ENCODE measurements around the gene EPHB1.

The EPHB1 gene

DNA sequence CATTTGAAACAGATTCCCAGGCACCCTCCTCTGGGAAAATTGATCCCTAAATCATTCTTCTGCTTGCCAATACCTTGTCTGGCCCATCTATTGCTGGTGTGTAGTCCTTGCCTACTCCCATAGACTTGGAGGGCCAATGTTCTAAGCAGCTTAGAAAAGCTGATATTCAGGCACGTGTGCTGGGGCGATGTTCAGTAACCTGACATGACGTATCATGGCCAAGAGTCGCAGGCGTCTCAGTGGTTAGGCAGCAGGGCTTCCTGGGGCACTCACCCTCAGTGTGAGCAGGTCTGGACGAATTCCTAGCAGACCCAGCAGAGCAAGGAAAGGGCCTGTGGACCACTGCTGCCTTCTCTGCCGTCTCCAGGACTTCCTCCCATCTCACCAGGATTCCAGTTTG, 21.6 kb downstream of the EPHB1 start:
- DNase-seq (ENCODE audit: low read depth in 1 of 2, low spot score in 1 of 2): no peak
- TF ChIP-seq, protein P1, sequence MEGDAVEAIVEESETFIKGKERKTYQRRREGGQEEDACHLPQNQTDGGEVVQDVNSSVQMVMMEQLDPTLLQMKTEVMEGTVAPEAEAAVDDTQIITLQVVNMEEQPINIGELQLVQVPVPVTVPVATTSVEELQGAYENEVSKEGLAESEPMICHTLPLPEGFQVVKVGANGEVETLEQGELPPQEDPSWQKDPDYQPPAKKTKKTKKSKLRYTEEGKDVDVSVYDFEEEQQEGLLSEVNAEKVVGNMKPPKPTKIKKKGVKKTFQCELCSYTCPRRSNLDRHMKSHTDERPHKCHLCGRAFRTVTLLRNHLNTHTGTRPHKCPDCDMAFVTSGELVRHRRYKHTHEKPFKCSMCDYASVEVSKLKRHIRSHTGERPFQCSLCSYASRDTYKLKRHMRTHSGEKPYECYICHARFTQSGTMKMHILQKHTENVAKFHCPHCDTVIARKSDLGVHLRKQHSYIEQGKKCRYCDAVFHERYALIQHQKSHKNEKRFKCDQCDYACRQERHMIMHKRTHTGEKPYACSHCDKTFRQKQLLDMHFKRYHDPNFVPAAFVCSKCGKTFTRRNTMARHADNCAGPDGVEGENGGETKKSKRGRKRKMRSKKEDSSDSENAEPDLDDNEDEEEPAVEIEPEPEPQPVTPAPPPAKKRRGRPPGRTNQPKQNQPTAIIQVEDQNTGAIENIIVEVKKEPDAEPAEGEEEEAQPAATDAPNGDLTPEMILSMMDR (IDR thresholded peaks at IDR 0.05; ENCODE audit: insufficient read depth, low read length): no peak
- TF ChIP-seq POLR2AphosphoS5 (IDR thresholded peaks at IDR 0.05; ENCODE audit: low read depth): no peak
- Histone ChIP-seq H3K4me3 (replicated peaks; ENCODE audit: insufficient read depth, low read length) (no peak overlapping the region), H3K27me3 (ENCODE audit: insufficient read depth, poor library complexity, severe bottlenecking) (peaks cover 2% of the 10 kb centered on the region), H3K27ac (replicated peaks) (no peak overlapping the region)

DNA sequence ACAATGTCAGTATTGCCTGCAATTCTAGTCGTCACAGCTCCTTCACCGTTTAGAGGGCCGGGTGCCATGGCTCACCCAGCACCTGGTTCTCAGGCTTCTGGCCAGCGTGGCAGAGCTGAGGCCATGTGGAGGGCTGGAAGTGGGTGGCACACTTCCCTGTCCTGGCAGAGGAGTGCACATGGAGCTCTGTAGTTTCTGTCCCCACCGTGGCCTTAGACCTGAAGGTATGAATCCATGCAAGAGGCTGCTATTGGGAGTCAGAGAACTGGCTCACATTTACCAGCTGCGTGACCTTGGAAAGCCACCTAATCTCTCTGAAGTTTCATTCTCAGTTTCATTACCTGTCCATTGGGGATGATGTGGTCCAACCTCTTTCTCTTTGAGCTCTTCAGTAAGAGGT, 22.2 kb downstream of the EPHB1 start:
- H3K27ac ChIP-seq (replicated peaks): no peak overlapping the region
- TF ChIP-seq, protein P2, sequence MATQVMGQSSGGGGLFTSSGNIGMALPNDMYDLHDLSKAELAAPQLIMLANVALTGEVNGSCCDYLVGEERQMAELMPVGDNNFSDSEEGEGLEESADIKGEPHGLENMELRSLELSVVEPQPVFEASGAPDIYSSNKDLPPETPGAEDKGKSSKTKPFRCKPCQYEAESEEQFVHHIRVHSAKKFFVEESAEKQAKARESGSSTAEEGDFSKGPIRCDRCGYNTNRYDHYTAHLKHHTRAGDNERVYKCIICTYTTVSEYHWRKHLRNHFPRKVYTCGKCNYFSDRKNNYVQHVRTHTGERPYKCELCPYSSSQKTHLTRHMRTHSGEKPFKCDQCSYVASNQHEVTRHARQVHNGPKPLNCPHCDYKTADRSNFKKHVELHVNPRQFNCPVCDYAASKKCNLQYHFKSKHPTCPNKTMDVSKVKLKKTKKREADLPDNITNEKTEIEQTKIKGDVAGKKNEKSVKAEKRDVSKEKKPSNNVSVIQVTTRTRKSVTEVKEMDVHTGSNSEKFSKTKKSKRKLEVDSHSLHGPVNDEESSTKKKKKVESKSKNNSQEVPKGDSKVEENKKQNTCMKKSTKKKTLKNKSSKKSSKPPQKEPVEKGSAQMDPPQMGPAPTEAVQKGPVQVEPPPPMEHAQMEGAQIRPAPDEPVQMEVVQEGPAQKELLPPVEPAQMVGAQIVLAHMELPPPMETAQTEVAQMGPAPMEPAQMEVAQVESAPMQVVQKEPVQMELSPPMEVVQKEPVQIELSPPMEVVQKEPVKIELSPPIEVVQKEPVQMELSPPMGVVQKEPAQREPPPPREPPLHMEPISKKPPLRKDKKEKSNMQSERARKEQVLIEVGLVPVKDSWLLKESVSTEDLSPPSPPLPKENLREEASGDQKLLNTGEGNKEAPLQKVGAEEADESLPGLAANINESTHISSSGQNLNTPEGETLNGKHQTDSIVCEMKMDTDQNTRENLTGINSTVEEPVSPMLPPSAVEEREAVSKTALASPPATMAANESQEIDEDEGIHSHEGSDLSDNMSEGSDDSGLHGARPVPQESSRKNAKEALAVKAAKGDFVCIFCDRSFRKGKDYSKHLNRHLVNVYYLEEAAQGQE (IDR thresholded peaks at IDR 0.05; ENCODE audit: insufficient replicate concordance, low read depth): no peak
- TF ChIP-seq GABPA (IDR thresholded peaks at IDR 0.05; ENCODE audit: low read depth) (no peak), SPI1 (IDR thresholded peaks at IDR 0.05; ENCODE audit: borderline replicate concordance, low read depth) (no peak), POLR2AphosphoS5 (IDR thresholded peaks at IDR 0.05; ENCODE audit: low read depth) (no peak)
- TF ChIP-seq, protein P1 (IDR thresholded peaks at IDR 0.05; ENCODE audit: insufficient read depth, low read length): no peak
- H3K4me3 ChIP-seq (replicated peaks; ENCODE audit: insufficient read depth, low read length): no peak overlapping the region
- DNase-seq (ENCODE audit: low read depth in 1 of 2, low spot score in 1 of 2): no peak
- peaks cover 2% of the 10 kb centered on the region for H3K27me3 ChIP-seq (ENCODE audit: insufficient read depth, poor library complexity, severe bottlenecking)

DNA sequence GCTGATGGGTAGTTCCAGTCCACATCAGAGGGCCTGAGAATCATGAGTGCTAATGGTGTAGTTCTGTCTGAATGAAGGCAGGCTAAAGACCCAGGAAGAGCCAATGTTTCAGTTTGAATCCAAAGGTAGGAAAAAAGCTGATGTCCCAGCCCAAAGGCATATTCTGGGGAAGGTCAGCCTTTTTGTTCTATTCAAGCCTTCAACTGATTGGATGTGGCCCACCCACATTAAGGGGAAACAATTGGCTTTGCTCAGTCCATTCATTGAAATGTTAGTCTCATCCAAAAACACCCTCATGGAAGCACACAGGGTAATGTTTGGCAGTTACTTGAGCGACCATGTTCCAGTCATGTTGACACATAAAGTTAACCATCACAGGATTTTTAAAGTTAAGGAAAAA, 25.9 kb downstream of the EPHB1 start:
- TF ChIP-seq SPI1 (IDR thresholded peaks at IDR 0.05; ENCODE audit: borderline replicate concordance, low read depth): no peak
- TF ChIP-seq, protein P2 (IDR thresholded peaks at IDR 0.05; ENCODE audit: insufficient replicate concordance, low read depth): no peak
- TF ChIP-seq POLR2AphosphoS5 (IDR thresholded peaks at IDR 0.05; ENCODE audit: low read depth): no peak
- H3K4me3 ChIP-seq (replicated peaks; ENCODE audit: insufficient read depth, low read length): no peak overlapping the region
- H3K27ac ChIP-seq (replicated peaks): no peak overlapping the region
- no peak for DNase-seq (ENCODE audit: low read depth in 1 of 2, low spot score in 1 of 2)
- H3K27me3 ChIP-seq (ENCODE audit: insufficient read depth, poor library complexity, severe bottlenecking): peaks cover 2% of the 10 kb centered on the region

DNA sequence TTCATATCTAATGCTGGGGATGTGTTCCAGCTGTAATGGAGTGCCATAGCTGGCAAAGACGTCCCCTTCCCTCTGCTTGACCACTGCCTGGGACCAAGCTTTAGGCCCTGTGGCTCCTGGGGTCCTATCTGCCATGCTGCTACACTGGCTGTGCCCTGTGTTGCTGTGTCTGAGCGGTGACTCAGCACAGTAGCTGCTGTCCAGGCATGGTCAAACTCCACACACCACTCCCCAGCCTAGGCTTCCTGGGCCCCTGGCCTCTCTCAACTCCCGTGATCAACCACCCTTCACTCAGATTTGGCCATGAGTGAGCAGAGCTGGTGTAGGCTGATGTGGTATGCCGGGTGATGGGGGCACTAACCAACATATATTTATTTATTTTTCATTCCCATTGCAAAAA, 27.0 kb downstream of the EPHB1 start:
- no peak for TF ChIP-seq GABPA (IDR thresholded peaks at IDR 0.05; ENCODE audit: low read depth)
- TF ChIP-seq POLR2AphosphoS5 (IDR thresholded peaks at IDR 0.05; ENCODE audit: low read depth): no peak
- TF ChIP-seq, protein P2 (IDR thresholded peaks at IDR 0.05; ENCODE audit: insufficient replicate concordance, low read depth): no peak
- no peak for TF ChIP-seq SPI1 (IDR thresholded peaks at IDR 0.05; ENCODE audit: borderline replicate concordance, low read depth)
- Histone ChIP-seq H3K27me3 (ENCODE audit: insufficient read depth, poor library complexity, severe bottlenecking) (peaks cover 2% of the 10 kb centered on the region), H3K4me3 (replicated peaks; ENCODE audit: insufficient read depth, low read length) (no peak overlapping the region), H3K27ac (replicated peaks) (no peak overlapping the region)
- no peak for DNase-seq (ENCODE audit: low read depth in 1 of 2, low spot score in 1 of 2)
